IMR-90 (cell line): ENCODE data around the gene ABTB2. TPM values are rescaled to one million over a fixed set of nuclear protein-coding genes. Genes with fewer than 3 reads are reported as not detected.

Source experiments
- ATAC-seq: fragments of 200-7000 bp; cut with Tn5 transposase; 2 replicates; pipeline ENCODE4 v1.9.1; 2020; ENCODE audit warnings: low read depth, mild to moderate bottlenecking, moderate library complexity
- BruUV-seq: library from RNA; stranded (reverse); fragments of 400-500 nt; replicated peaks from 2 replicates; lab custom pipeline; 2021; lab: Mats Ljungman, UMichigan
- CTCF ChIA-PET: fragments of 300-600 bp; formaldehyde crosslinking; extraction: SDS; loops from one replicate; lab custom pipeline; 2021; ENCODE audit warnings: antibody characterized with exemption; lab: Yijun Ruan, JAX
- POLR2A ChIA-PET: fragments of 300-600 bp; sonication (Branson Sonifier 250); formaldehyde crosslinking; loops from one replicate; lab custom pipeline; 2022; ENCODE audit warnings: antibody characterized with exemption; ENCODE audit not compliant: unreplicated experiment; lab: Charles Lee
- DNase-seq: peaks from one replicate; pipeline ENCODE4 v3.0.0; 2013
- H2AFZ ChIP-seq: replicated peaks from 2 replicates; pipeline ENCODE3; 2013; ENCODE audit warnings: low read length, mild to moderate bottlenecking; ENCODE audit not compliant: poor library complexity
- H2AK5ac ChIP-seq: 2 replicates; pipeline ENCODE4 v1.6.1; 2013; ENCODE audit warnings: low read depth, low read length, inconsistent platforms
- H2AK9ac ChIP-seq: replicated peaks from 2 replicates; pipeline ENCODE3; 2013; ENCODE audit warnings: mild to moderate bottlenecking, low read depth, low read length, moderate library complexity; ENCODE audit not compliant: poor library complexity
- H2BK120ac ChIP-seq: 2 replicates; pipeline ENCODE4 v1.6.1; 2013; ENCODE audit warnings: low read depth, low read length, inconsistent platforms
- H2BK15ac ChIP-seq: 3 replicates; pipeline ENCODE4 v1.6.1; 2013; ENCODE audit warnings: low read depth, low read length, inconsistent platforms
- H2BK20ac ChIP-seq: 2 replicates; pipeline ENCODE4 v1.6.1; 2013; ENCODE audit warnings: low read depth, mild to moderate bottlenecking, inconsistent platforms, low read length, moderate library complexity
- H2BK5ac ChIP-seq: 2 replicates; pipeline ENCODE4 v1.6.1; 2013; ENCODE audit warnings: mild to moderate bottlenecking, low read depth, low read length, inconsistent platforms; ENCODE audit not compliant: poor library complexity, severe bottlenecking
- H3K14ac ChIP-seq: replicated peaks from 2 replicates; pipeline ENCODE4 v1.6.1; 2013; ENCODE audit warnings: low read depth, low read length, inconsistent platforms
- H3K18ac ChIP-seq: 2 replicates; pipeline ENCODE4 v1.6.1; 2013; ENCODE audit warnings: low read depth, low read length, control low read depth
- H3K23ac ChIP-seq: 2 replicates; pipeline ENCODE4 v1.6.1; 2013; ENCODE audit warnings: low read depth, low read length, inconsistent platforms
- H3K27ac ChIP-seq: 2 replicates; pipeline ENCODE4 v1.5.1; 2013; ENCODE audit warnings: mild to moderate bottlenecking, control low read depth, low read length; ENCODE audit not compliant: insufficient read depth
- H3K27me3 ChIP-seq: 2 replicates; pipeline ENCODE4 v1.6.1; 2013; ENCODE audit warnings: low read length; ENCODE audit not compliant: control insufficient read depth, insufficient read depth
- H3K36me3 ChIP-seq: 2 replicates; pipeline ENCODE4 v1.6.1; 2013; ENCODE audit warnings: low read length, mixed read lengths; ENCODE audit not compliant: control insufficient read depth, insufficient read depth
- H3K4ac ChIP-seq: 2 replicates; pipeline ENCODE4 v1.6.1; 2013; ENCODE audit warnings: low read depth, low read length, inconsistent platforms
- H3K4me1 ChIP-seq: 2 replicates; pipeline ENCODE4 v1.6.1; 2013; ENCODE audit warnings: low read length, mixed read lengths; ENCODE audit not compliant: control insufficient read depth, insufficient read depth
- H3K4me2 ChIP-seq: 2 replicates; pipeline ENCODE4 v1.6.1; 2013; ENCODE audit warnings: low read depth, mild to moderate bottlenecking, control low read depth, low read length, moderate library complexity
- H3K4me3 ChIP-seq: 2 replicates; pipeline ENCODE4 v1.5.1; 2013; ENCODE audit warnings: low read depth, mild to moderate bottlenecking, control low read depth, low read length, moderate library complexity; ENCODE audit not compliant: insufficient read depth
- H3K56ac ChIP-seq: 2 replicates; pipeline ENCODE4 v1.6.1; 2013; ENCODE audit warnings: low read length, inconsistent platforms; ENCODE audit not compliant: insufficient read depth; ENCODE audit errors: extremely low read depth
- H3K79me1 ChIP-seq, 2 experiments: 2 replicates each; pipeline ENCODE4 v1.6.1; 2013; ENCODE audit warnings: low read length in 2 of 2, inconsistent platforms in 1 of 2, low read depth in 1 of 2
- H3K9ac ChIP-seq: 2 replicates; pipeline ENCODE4 v1.6.1; 2013; ENCODE audit warnings: low read depth, low read length, control low read depth
- H3K9me1 ChIP-seq: 2 replicates; pipeline ENCODE4 v1.6.1; 2013; ENCODE audit warnings: low read length, inconsistent platforms; ENCODE audit not compliant: insufficient read depth
- H3K9me3 ChIP-seq: 2 replicates; pipeline ENCODE4 v1.6.1; 2013; ENCODE audit warnings: low read length; ENCODE audit not compliant: control insufficient read depth, insufficient read depth
- H4K20me1 ChIP-seq: 2 replicates; pipeline ENCODE4 v1.6.1; 2013; ENCODE audit warnings: low read length, inconsistent platforms; ENCODE audit not compliant: insufficient read depth
- H4K5ac ChIP-seq: 2 replicates; pipeline ENCODE4 v1.6.1; 2013; ENCODE audit warnings: mild to moderate bottlenecking, low read depth, low read length, control low read depth
- H4K8ac ChIP-seq, 2 experiments: 2 replicates each; pipeline ENCODE4 v1.6.1; 2013; ENCODE audit warnings: low read depth in 2 of 2, low read length in 2 of 2, control low read depth in 1 of 2, inconsistent platforms in 1 of 2
- H4K91ac ChIP-seq: 2 replicates; pipeline ENCODE4 v1.6.1; 2013; ENCODE audit warnings: low read depth, low read length, inconsistent platforms; ENCODE audit not compliant: insufficient read depth
- BHLHE40 ChIP-seq: fragments of 150-350 bp; IDR thresholded peaks from 2 replicates; pipeline ENCODE4 v1.6.1; 2016; ENCODE audit warnings: mild to moderate bottlenecking, low read depth, low read length
- CEBPB ChIP-seq: IDR thresholded peaks from 2 replicates; pipeline ENCODE4 v1.6.1; 2012; ENCODE audit warnings: low read depth, low read length, improper control_type of control experiment
- ELK1 ChIP-seq: fragments of 150-350 bp; IDR thresholded peaks from 2 replicates; pipeline ENCODE4 v1.6.1; 2016; ENCODE audit warnings: low read depth, mild to moderate bottlenecking, low read length, moderate library complexity, borderline replicate concordance
- FOS ChIP-seq: fragments of 150-350 bp; IDR thresholded peaks from 2 replicates; pipeline ENCODE4 v1.6.1; 2016; ENCODE audit warnings: low read depth, low read length
- MXI1 ChIP-seq: IDR thresholded peaks from 2 replicates; pipeline ENCODE4 v1.6.1; 2012; ENCODE audit warnings: low read depth, mild to moderate bottlenecking, low read length, moderate library complexity, borderline replicate concordance
- POLR2A ChIP-seq: IDR thresholded peaks from 2 replicates; pipeline ENCODE4 v1.6.1; 2012; ENCODE audit warnings: mild to moderate bottlenecking, low read depth, low read length
- RCOR1 ChIP-seq: IDR thresholded peaks from 2 replicates; pipeline ENCODE4 v1.6.1; 2012; ENCODE audit warnings: mild to moderate bottlenecking, low read length, improper control_type of control experiment; ENCODE audit not compliant: insufficient replicate concordance
- RFX5 ChIP-seq: IDR thresholded peaks from 2 replicates; pipeline ENCODE4 v1.8.0; 2012; ENCODE audit warnings: low read depth, mild to moderate bottlenecking, low read length, moderate library complexity
- WGBS, 2 experiments: methylation state at CpG; one replicate each; pipeline versions ENCODE4 v1.1.5 to v1.1.7; 2013; ENCODE audit warnings: missing lambda C conversion rate in 2 of 2; ENCODE audit not compliant: insufficient read length in 1 of 2; ENCODE audit errors: extremely low coverage in 2 of 2; 5-methylcytosine and 5-hydroxymethylcytosine counted together
- dilution Hi-C: fragments of 300-500 bp; cut with HindIII; formaldehyde crosslinking; loops from one replicate; pipeline ENCODE4 v1.14.3; 2018; ENCODE audit warnings: low sequenced_read_pairs; ENCODE audit not compliant: unreplicated experiment
- in situ Hi-C: fragments of 300-500 bp; cut with MboI; formaldehyde crosslinking; loops from 3 replicates; pipeline ENCODE4 v1.14.3; 2019; ENCODE audit warnings: low sequenced_read_pairs, inconsistent platforms, mixed read lengths
- intact Hi-C: fragments of 100-400 bp; cut with micrococcal nuclease; formaldehyde crosslinking; loops from 2 replicates; pipeline ENCODE4 v1.10.0; 2022
- polyA plus RNA-seq, 3 experiments: library from polyadenylated mRNA; depleted of rRNA; stranded (reverse); fragments of >200 nt; gene quantifications; 2 replicates each; pipeline ENCODE4 v1.2.3, GENCODE V29; 2012; ENCODE audit warnings: low replicate concordance in 1 of 3
- total RNA-seq: library from RNA; depleted of rRNA; stranded (reverse); fragments of >200 nt; gene quantifications from 2 replicates; pipeline ENCODE4 v1.2.3, GENCODE V29; 2012
- TF ChIP-seq, protein P1 (sequence below): fragments of 150-350 bp; IDR thresholded peaks from 2 replicates; pipeline ENCODE4 v1.6.1; 2017; ENCODE audit warnings: mild to moderate bottlenecking, antibody characterized with exemption, low read length, low read depth

ABTB2 gene
- total and polyA plus RNA-seq, 2 of the 4 experiments (the other 2 are of a cell fraction): 0.18 to 2.0 TPM

GRCh38 chr11:34178209-34178821 is 179.5 kb downstream of the ABTB2 start:
- H2BK20ac ChIP-seq: no peak overlapping the region
- H3K4me2 ChIP-seq: no peak overlapping the region
- ChIA-PET POLR2A (no interaction called here), CTCF (interaction anchor here (0.8 to 1.6 kb wide), 2 partner anchors 9 to 179 kb away, joined by 3 to 6 read pairs; partner anchors contain the start of gene ABTB2)
- peaks cover 8% of the 10 kb centered on the region; the same call in 1 of the 2 replicates for H3K4me1 ChIP-seq
- no peak overlapping the region for H2AK5ac ChIP-seq
- ATAC-seq (no peak), DNase-seq (peak; percentile 31)
- no peak overlapping the region for H3K14ac ChIP-seq
- H4K5ac ChIP-seq: no peak overlapping the region
- BruUV-seq: no TSS peak
- no peaks in the 10 kb centered on the region for H3K9me3 ChIP-seq
- H4K8ac ChIP-seq: no peak overlapping the region
- H3K9me1 ChIP-seq: peaks cover 3% of the 10 kb centered on the region; the same call in 1 of the 2 replicates
- no peaks in the 10 kb centered on the region for H3K36me3 ChIP-seq
- no peak overlapping the region for H3K9ac ChIP-seq
- intact Hi-C loops (no loop called here), in situ Hi-C loops (loop anchor here (5.0 to 10.0 kb wide), 2 partner anchors 179 to 316 kb away; partner anchors contain the start of gene ABTB2), dilution Hi-C loops (loop anchor here (25.0 kb wide), 1 partner anchor 159 kb away; no protein-coding TSS in a partner anchor)
- no peak overlapping the region for H2AK9ac ChIP-seq
- TF ChIP-seq BHLHE40: no peak
- TF ChIP-seq MXI1: no peak
- TF ChIP-seq, protein P1, sequence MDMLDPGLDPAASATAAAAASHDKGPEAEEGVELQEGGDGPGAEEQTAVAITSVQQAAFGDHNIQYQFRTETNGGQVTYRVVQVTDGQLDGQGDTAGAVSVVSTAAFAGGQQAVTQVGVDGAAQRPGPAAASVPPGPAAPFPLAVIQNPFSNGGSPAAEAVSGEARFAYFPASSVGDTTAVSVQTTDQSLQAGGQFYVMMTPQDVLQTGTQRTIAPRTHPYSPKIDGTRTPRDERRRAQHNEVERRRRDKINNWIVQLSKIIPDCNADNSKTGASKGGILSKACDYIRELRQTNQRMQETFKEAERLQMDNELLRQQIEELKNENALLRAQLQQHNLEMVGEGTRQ: no peak
- no peak for TF ChIP-seq CEBPB
- TF ChIP-seq POLR2A: no peak
- TF ChIP-seq FOS: no peak
- TF ChIP-seq ELK1: no peak
- TF ChIP-seq RFX5: no peak
- TF ChIP-seq RCOR1: no peak
- peaks cover 5% of the 10 kb centered on the region for H3K27me3 ChIP-seq
- no peak overlapping the region for H2BK15ac ChIP-seq
- H3K79me1 ChIP-seq: no peaks in the 10 kb centered on the region
- no peak overlapping the region for H2BK120ac ChIP-seq
- WGBS, 2 experiments: 80% methylated on average over 6 of the region's 10 CpGs; no CpG with 5 or more reads in 1 of the 2 experiments
- H4K91ac ChIP-seq: no peak overlapping the region
- no peak overlapping the region for H3K27ac ChIP-seq
- H2AFZ ChIP-seq: no peak overlapping the region
- no peak overlapping the region for H3K23ac ChIP-seq
- no peak overlapping the region for H3K4ac ChIP-seq
- H2BK5ac ChIP-seq: no peak overlapping the region
- no peak overlapping the region for H3K18ac ChIP-seq
- H3K56ac ChIP-seq: no peak overlapping the region
- H3K4me3 ChIP-seq: no peak overlapping the region
- H4K20me1 ChIP-seq: no peaks in the 10 kb centered on the region; the same call in 1 of the 2 replicates
